Erythroblast (primary cell): ENCODE measurements around the gene EPB41L1.

ENCODE experiments used
- GATA1 ChIP-seq: IDR thresholded peaks from 2 replicates; pipeline ENCODE4 v1.6.1; 2011; ENCODE audit warnings: low read depth, mild to moderate bottlenecking, control low read depth, low read length, moderate library complexity
- POLR2A ChIP-seq: IDR thresholded peaks from 2 replicates; pipeline ENCODE4 v1.6.1; 2011; ENCODE audit warnings: mild to moderate bottlenecking, low read length

DNA sequence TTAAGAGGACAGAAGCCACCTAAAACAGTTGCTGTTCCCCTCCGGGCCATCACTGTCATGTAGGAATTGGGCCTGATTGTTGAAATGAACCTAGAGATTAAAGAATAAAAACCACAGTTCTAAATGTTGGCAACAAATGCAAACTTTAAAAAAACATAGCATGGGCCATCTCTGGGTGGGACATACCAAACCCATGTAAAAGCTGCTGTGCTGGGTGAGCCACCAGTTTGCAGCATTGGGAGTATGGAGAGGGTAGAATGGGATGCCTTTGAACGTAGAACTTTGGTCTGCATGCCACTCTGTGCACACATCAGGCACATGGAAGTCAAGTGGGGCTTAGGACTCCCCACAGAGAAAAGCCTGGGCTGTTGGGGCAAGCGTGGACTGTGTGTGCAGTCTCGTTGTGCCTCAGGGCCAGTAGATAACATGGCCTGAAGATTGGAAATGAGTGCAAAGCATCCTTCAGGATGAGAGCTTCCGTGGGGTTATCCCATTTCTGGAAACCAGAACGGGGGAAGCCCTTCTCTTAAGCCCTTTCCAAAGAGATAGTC lies 28.1 kb downstream of the EPB41L1 start:
- TF ChIP-seq POLR2A (no peak), GATA1 (no peak)
